ENCODE measurements around the gene SCCPDH. TPM values are rescaled to one million over a fixed set of nuclear protein-coding genes. Genes with fewer than 3 reads are reported as not detected.

SCCPDH gene
- total and polyA plus RNA-seq, 2 of the 13 experiments (the other 11 are each of a cell fraction or from before 2014, with no cell fraction given): 36.7 to 62.3 TPM

- TF ChIP-seq THAP9 (CRISPR knock-in tag; IDR thresholded peaks at IDR 0.05; ENCODE audit: borderline replicate concordance) (no peak; the same call in 1 of the 2 replicates), ZNF781 (CRISPR knock-in tag; IDR thresholded peaks at IDR 0.05; ENCODE audit: borderline replicate concordance, not compliant biosample characterization) (no peak), TMF1 (CRISPR knock-in tag; IDR thresholded peaks at IDR 0.05; ENCODE audit: low read depth) (peak; percentile 94), MBNL3 (CRISPR knock-in tag; conservative IDR thresholded peaks at IDR 0.05) (no peak), ZNF704 (CRISPR knock-in tag; IDR thresholded peaks at IDR 0.05; ENCODE audit: borderline replicate concordance) (peak; percentile 46; the same call in 1 of the 2 replicates), ZNF598 (CRISPR knock-in tag; IDR thresholded peaks at IDR 0.05; ENCODE audit: borderline replicate concordance) (peak; percentile 60; the same call in 1 of the 2 replicates), ZNF326 (CRISPR knock-in tag; IDR thresholded peaks at IDR 0.05; ENCODE audit: borderline replicate concordance) (no peak), TAF1 (CRISPR knock-in tag; IDR thresholded peaks at IDR 0.05) (peak; percentile 88), IKZF4 (CRISPR knock-in tag; IDR thresholded peaks at IDR 0.05; ENCODE audit: borderline replicate concordance, low read depth, not compliant biosample characterization) (peak; percentile 86), ZNF501 (CRISPR knock-in tag; IDR thresholded peaks at IDR 0.05) (no peak; the same call in none of the 2 replicates), HMG20B (CRISPR knock-in tag; conservative IDR thresholded peaks at IDR 0.05) (no peak), U2AF1 (optimal IDR thresholded peaks at IDR 0.05; ENCODE audit: low read depth, low read length) (no peak), HNRNPH1 (optimal IDR thresholded peaks at IDR 0.05; ENCODE audit: low read depth, low read length) (no peak), PRMT3 (CRISPR knock-in tag; IDR thresholded peaks at IDR 0.05; ENCODE audit: borderline replicate concordance, low read depth) (no peak; the same call in 1 of the 2 replicates), ZNF746 (CRISPR knock-in tag; IDR thresholded peaks at IDR 0.05) (no peak), FOXC1 (CRISPR knock-in tag; IDR thresholded peaks at IDR 0.05; ENCODE audit: borderline replicate concordance) (no peak; the same call in 1 of the 2 replicates), ZNF510 (CRISPR knock-in tag; IDR thresholded peaks at IDR 0.05; ENCODE audit: low read depth) (peak; percentile 56; the same call in 1 of the 2 replicates), PAX8 (CRISPR knock-in tag; IDR thresholded peaks at IDR 0.05; ENCODE audit: borderline replicate concordance) (no peak), PPARG (CRISPR knock-in tag; conservative IDR thresholded peaks at IDR 0.05) (no peak), ZNF558 (CRISPR knock-in tag; IDR thresholded peaks at IDR 0.05; ENCODE audit: borderline replicate concordance) (0 out of 2 replicates have a peak, but pooled peaks have one; percentile 9)
- TF ChIP-seq, protein P1, sequence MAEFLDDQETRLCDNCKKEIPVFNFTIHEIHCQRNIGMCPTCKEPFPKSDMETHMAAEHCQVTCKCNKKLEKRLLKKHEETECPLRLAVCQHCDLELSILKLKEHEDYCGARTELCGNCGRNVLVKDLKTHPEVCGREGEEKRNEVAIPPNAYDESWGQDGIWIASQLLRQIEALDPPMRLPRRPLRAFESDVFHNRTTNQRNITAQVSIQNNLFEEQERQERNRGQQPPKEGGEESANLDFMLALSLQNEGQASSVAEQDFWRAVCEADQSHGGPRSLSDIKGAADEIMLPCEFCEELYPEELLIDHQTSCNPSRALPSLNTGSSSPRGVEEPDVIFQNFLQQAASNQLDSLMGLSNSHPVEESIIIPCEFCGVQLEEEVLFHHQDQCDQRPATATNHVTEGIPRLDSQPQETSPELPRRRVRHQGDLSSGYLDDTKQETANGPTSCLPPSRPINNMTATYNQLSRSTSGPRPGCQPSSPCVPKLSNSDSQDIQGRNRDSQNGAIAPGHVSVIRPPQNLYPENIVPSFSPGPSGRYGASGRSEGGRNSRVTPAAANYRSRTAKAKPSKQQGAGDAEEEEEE (CRISPR knock-in tag; IDR thresholded peaks at IDR 0.05; ENCODE audit: borderline replicate concordance): no peak
- TF ChIP-seq, protein P2, sequence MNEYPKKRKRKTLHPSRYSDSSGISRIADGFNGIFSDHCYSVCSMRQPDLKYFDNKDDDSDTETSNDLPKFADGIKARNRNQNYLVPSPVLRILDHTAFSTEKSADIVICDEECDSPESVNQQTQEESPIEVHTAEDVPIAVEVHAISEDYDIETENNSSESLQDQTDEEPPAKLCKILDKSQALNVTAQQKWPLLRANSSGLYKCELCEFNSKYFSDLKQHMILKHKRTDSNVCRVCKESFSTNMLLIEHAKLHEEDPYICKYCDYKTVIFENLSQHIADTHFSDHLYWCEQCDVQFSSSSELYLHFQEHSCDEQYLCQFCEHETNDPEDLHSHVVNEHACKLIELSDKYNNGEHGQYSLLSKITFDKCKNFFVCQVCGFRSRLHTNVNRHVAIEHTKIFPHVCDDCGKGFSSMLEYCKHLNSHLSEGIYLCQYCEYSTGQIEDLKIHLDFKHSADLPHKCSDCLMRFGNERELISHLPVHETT (CRISPR knock-in tag; conservative IDR thresholded peaks at IDR 0.05): no peak
Observed at GRCh38 chr1:246724016-246724730, at the start of gene SCCPDH (continued).

Data from HepG2 (cell line).